HEK293 (cell line): ENCODE results near the gene KY.

Experiments
- HOXD13 ChIP-seq: sonication (generic); formaldehyde crosslinking; IDR thresholded peaks from 2 replicates; pipeline ENCODE4 v1.8.0; 2022; ENCODE audit warnings: missing genetic modification reagents, borderline replicate concordance
- ZBTB1 ChIP-seq: fragments of 450-650 bp; formaldehyde crosslinking; IDR thresholded peaks from 2 replicates; pipeline ENCODE4 v1.5.1; 2016; ENCODE audit warnings: missing biosample characterization, missing genetic modification characterization
- ZNF133 ChIP-seq: fragments of 450-650 bp; formaldehyde crosslinking; IDR thresholded peaks from 2 replicates; pipeline ENCODE4 v1.5.1; 2016; ENCODE audit warnings: missing biosample characterization, missing genetic modification characterization
- ZNF248 ChIP-seq: fragments of 450-650 bp; formaldehyde crosslinking; IDR thresholded peaks from 2 replicates; pipeline ENCODE4 v1.5.1; 2017; ENCODE audit warnings: missing biosample characterization, missing genetic modification characterization
- ZNF324 ChIP-seq: fragments of 450-650 bp; formaldehyde crosslinking; IDR thresholded peaks from 2 replicates; pipeline ENCODE4 v1.5.1; 2016; ENCODE audit warnings: missing biosample characterization, missing genetic modification characterization
- ZNF48 ChIP-seq: fragments of 450-650 bp; formaldehyde crosslinking; IDR thresholded peaks from 2 replicates; pipeline ENCODE4 v1.5.1; 2016; ENCODE audit warnings: missing biosample characterization, missing genetic modification characterization
- ZNF610 ChIP-seq: fragments of 450-650 bp; formaldehyde crosslinking; IDR thresholded peaks from 2 replicates; pipeline ENCODE4 v1.5.1; 2016; ENCODE audit warnings: missing biosample characterization, missing genetic modification characterization, borderline replicate concordance
- TF ChIP-seq, protein P1 (sequence below): fragments of 450-650 bp; formaldehyde crosslinking; IDR thresholded peaks from 2 replicates; pipeline ENCODE4 v1.5.1; 2016; ENCODE audit warnings: missing biosample characterization, missing genetic modification characterization
- TF ChIP-seq, protein P2 (sequence below): fragments of 450-650 bp; formaldehyde crosslinking; IDR thresholded peaks from 2 replicates; pipeline ENCODE4 v1.5.1; 2016; ENCODE audit warnings: missing biosample characterization, missing genetic modification characterization
- TF ChIP-seq, protein P3 (sequence below): fragments of 450-650 bp; formaldehyde crosslinking; optimal IDR thresholded peaks from 2 replicates; pipeline ENCODE3; 2016; ENCODE audit warnings: missing biosample characterization, mild to moderate bottlenecking, missing genetic modification characterization
- TF ChIP-seq, protein P4 (sequence below): fragments of 450-650 bp; formaldehyde crosslinking; IDR thresholded peaks from 2 replicates; pipeline ENCODE4 v1.5.1; 2016; ENCODE audit warnings: missing biosample characterization, missing genetic modification characterization
- TF ChIP-seq, protein P5 (sequence below): fragments of 450-650 bp; formaldehyde crosslinking; IDR thresholded peaks from 2 replicates; pipeline ENCODE4 v1.5.1; 2016; ENCODE audit warnings: missing biosample characterization, missing genetic modification characterization, low read depth

DNA sequence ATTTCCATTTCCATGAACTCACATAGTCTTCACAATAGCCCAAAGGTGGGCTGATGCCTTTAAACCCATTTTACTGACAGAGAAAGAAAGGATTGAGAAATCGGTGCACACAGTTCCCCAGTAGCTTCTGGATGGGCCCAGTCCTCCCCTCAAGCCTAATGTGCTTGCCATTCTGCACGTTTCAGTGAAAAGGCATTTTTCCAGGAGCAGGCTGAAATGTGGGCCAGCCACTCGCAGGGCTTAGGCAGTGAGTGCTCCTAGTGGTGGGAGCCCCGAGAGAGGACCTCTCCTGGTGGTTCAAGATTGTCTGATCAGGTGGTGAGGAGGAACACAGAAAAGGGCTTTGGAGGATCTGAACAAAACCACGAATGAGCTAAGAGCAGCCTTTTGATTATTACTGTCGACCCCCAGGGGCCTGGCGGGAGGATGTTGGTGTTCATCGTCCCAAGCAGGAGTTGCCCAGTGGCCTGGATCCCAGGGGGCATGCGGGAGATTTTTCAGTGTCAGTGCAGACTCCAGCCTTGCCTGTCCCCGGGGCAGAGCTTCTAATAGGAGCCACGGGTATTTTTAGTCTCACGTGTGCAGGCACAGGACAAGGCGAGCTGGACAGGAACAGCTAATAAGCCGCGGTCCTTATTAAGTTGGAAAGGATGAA, 8.7 kb upstream of the KY start:
- TF ChIP-seq, protein P1, sequence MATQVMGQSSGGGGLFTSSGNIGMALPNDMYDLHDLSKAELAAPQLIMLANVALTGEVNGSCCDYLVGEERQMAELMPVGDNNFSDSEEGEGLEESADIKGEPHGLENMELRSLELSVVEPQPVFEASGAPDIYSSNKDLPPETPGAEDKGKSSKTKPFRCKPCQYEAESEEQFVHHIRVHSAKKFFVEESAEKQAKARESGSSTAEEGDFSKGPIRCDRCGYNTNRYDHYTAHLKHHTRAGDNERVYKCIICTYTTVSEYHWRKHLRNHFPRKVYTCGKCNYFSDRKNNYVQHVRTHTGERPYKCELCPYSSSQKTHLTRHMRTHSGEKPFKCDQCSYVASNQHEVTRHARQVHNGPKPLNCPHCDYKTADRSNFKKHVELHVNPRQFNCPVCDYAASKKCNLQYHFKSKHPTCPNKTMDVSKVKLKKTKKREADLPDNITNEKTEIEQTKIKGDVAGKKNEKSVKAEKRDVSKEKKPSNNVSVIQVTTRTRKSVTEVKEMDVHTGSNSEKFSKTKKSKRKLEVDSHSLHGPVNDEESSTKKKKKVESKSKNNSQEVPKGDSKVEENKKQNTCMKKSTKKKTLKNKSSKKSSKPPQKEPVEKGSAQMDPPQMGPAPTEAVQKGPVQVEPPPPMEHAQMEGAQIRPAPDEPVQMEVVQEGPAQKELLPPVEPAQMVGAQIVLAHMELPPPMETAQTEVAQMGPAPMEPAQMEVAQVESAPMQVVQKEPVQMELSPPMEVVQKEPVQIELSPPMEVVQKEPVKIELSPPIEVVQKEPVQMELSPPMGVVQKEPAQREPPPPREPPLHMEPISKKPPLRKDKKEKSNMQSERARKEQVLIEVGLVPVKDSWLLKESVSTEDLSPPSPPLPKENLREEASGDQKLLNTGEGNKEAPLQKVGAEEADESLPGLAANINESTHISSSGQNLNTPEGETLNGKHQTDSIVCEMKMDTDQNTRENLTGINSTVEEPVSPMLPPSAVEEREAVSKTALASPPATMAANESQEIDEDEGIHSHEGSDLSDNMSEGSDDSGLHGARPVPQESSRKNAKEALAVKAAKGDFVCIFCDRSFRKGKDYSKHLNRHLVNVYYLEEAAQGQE (tag by site-specific recombination): no peak
- TF ChIP-seq ZNF133 (tag by site-specific recombination) (no peak), HOXD13 (CRISPR knock-in tag) (no peak), ZNF324 (tag by site-specific recombination) (no peak), ZNF248 (tag by site-specific recombination) (no peak), ZNF48 (tag by site-specific recombination) (no peak), ZBTB1 (tag by site-specific recombination) (no peak), ZNF610 (no peak)
- TF ChIP-seq, protein P2, sequence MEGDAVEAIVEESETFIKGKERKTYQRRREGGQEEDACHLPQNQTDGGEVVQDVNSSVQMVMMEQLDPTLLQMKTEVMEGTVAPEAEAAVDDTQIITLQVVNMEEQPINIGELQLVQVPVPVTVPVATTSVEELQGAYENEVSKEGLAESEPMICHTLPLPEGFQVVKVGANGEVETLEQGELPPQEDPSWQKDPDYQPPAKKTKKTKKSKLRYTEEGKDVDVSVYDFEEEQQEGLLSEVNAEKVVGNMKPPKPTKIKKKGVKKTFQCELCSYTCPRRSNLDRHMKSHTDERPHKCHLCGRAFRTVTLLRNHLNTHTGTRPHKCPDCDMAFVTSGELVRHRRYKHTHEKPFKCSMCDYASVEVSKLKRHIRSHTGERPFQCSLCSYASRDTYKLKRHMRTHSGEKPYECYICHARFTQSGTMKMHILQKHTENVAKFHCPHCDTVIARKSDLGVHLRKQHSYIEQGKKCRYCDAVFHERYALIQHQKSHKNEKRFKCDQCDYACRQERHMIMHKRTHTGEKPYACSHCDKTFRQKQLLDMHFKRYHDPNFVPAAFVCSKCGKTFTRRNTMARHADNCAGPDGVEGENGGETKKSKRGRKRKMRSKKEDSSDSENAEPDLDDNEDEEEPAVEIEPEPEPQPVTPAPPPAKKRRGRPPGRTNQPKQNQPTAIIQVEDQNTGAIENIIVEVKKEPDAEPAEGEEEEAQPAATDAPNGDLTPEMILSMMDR (tag by site-specific recombination): no peak
- TF ChIP-seq, protein P3, sequence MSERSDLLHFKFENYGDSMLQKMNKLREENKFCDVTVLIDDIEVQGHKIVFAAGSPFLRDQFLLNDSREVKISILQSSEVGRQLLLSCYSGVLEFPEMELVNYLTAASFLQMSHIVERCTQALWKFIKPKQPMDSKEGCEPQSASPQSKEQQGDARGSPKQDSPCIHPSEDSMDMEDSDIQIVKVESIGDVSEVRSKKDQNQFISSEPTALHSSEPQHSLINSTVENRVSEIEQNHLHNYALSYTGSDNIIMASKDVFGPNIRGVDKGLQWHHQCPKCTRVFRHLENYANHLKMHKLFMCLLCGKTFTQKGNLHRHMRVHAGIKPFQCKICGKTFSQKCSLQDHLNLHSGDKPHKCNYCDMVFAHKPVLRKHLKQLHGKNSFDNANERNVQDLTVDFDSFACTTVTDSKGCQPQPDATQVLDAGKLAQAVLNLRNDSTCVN (tag by site-specific recombination): no peak
- TF ChIP-seq, protein P4, sequence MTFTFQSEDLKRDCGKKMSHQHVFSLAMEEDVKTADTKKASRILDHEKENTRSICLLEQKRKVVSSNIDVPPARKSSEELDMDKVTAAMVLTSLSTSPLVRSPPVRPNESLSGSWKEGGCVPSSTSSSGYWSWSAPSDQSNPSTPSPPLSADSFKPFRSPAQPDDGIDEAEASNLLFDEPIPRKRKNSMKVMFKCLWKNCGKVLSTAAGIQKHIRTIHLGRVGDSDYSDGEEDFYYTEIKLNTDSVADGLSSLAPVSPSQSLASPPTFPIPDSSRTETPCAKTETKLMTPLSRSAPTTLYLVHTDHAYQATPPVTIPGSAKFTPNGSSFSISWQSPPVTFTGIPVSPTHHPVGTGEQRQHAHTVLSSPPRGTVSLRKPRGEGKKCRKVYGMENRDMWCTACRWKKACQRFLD (tag by site-specific recombination): no peak
- TF ChIP-seq, protein P5, sequence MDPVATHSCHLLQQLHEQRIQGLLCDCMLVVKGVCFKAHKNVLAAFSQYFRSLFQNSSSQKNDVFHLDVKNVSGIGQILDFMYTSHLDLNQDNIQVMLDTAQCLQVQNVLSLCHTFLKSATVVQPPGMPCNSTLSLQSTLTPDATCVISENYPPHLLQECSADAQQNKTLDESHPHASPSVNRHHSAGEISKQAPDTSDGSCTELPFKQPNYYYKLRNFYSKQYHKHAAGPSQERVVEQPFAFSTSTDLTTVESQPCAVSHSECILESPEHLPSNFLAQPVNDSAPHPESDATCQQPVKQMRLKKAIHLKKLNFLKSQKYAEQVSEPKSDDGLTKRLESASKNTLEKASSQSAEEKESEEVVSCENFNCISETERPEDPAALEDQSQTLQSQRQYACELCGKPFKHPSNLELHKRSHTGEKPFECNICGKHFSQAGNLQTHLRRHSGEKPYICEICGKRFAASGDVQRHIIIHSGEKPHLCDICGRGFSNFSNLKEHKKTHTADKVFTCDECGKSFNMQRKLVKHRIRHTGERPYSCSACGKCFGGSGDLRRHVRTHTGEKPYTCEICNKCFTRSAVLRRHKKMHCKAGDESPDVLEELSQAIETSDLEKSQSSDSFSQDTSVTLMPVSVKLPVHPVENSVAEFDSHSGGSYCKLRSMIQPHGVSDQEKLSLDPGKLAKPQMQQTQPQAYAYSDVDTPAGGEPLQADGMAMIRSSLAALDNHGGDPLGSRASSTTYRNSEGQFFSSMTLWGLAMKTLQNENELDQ (tag by site-specific recombination): no peak
